HG02678 (cell line): ENCODE measurements around the gene SYNJ2.

Experiments used
- ATAC-seq: cut with Tn5 transposase; IDR thresholded peaks from one replicate; pipeline ENCODE4 v1.9.1; 2021; ENCODE audit warnings: mild to moderate bottlenecking, moderate library complexity; ENCODE audit not compliant: unreplicated experiment

SYNJ2 gene

GRCh38 chr6:157978021-157978783 is 3.5 kb upstream of the SYNJ2 start:
- no peak for ATAC-seq

GRCh38 chr6:157980288-157981131 is 1.2 kb upstream of the SYNJ2 start:
- ATAC-seq = no peak

- peak; percentile 24 for ATAC-seq
Measured at GRCh38 chr6:157981132-157981394, 600 bp upstream of the SYNJ2 start.

GRCh38 chr6:157982102-157982562 is 469 bp downstream of the SYNJ2 start:
- peak; percentile 35 for ATAC-seq

- no peak for ATAC-seq
Measured at GRCh38 chr6:157982563-157983405, 1.1 kb downstream of the SYNJ2 start.

- ATAC-seq = no peak
Measured at GRCh38 chr6:157983406-157984119, 1.9 kb downstream of the SYNJ2 start.

- ATAC-seq = no peak
Measured at GRCh38 chr6:157984128-157984527, 2.5 kb downstream of the SYNJ2 start.

- no peak for ATAC-seq
Measured at GRCh38 chr6:157984686-157985225, 3.1 kb downstream of the SYNJ2 start.

- no peak for ATAC-seq
Measured at GRCh38 chr6:157985378-157986155, 3.9 kb downstream of the SYNJ2 start.

GRCh38 chr6:157987788-157988699 is 6.4 kb downstream of the SYNJ2 start:
- no peak for ATAC-seq

- no peak for ATAC-seq
Measured at GRCh38 chr6:157988700-157989063, 7.0 kb downstream of the SYNJ2 start.

GRCh38 chr6:157989541-157990289 is 8.1 kb downstream of the SYNJ2 start:
- peak; percentile 14 for ATAC-seq

- peak; percentile 72 for ATAC-seq
Measured at GRCh38 chr6:157990321-157991066, 8.8 kb downstream of the SYNJ2 start.

- ATAC-seq = no peak
Measured at GRCh38 chr6:157991067-157991432, 9.4 kb downstream of the SYNJ2 start.

- no peak for ATAC-seq
Measured at GRCh38 chr6:157993076-157993475, 11.4 kb downstream of the SYNJ2 start.

- no peak for ATAC-seq
Measured at GRCh38 chr6:157994125-157994795, 12.6 kb downstream of the SYNJ2 start.

GRCh38 chr6:157995458-157995857 is 13.8 kb downstream of the SYNJ2 start:
- no peak for ATAC-seq
